NB4 (cell line): ENCODE results near the gene NUP50.

Experiments
- DNase-seq: peaks from one replicate; pipeline ENCODE4 v3.0.0; 2010; ENCODE audit warnings: low read depth
- H3K4me3 ChIP-seq: one replicate; pipeline ENCODE4 v1.5.1; 2011; ENCODE audit warnings: mild to moderate bottlenecking, low read depth, low read length, moderate library complexity
- CTCF ChIP-seq: IDR thresholded peaks from one replicate; pipeline ENCODE4 v1.5.1; 2012; ENCODE audit warnings: low read depth, low read length
- MAX ChIP-seq: IDR thresholded peaks from 2 replicates; pipeline ENCODE4 v1.6.1; 2011; ENCODE audit warnings: low read depth, low read length
- MYC ChIP-seq: IDR thresholded peaks from 2 replicates; pipeline ENCODE4 v1.6.1; 2011; ENCODE audit warnings: low read depth, low read length
- POLR2A ChIP-seq: IDR thresholded peaks from 2 replicates; pipeline ENCODE4 v1.6.1; 2011; ENCODE audit warnings: mild to moderate bottlenecking; ENCODE audit not compliant: insufficient read length; ENCODE audit errors: extremely low read depth

The NUP50 gene

GRCh38 chr22:45163099-45163450 lies 650 bp upstream of the NUP50 start:
- DNase-seq: peak; percentile 57
- H3K4me3 ChIP-seq: peak overlapping the region; percentile 64
- TF ChIP-seq MYC (no peak), POLR2A (no peak), MAX (no peak), CTCF (no peak)

- no peak for TF ChIP-seq CTCF
- TF ChIP-seq MAX: no peak
- no peak for TF ChIP-seq POLR2A
- no peak for TF ChIP-seq MYC
- peak overlapping the region; percentile 97 for H3K4me3 ChIP-seq
- peak; percentile 54 for DNase-seq
Observed at GRCh38 chr22:45164270-45165088, 754 bp downstream of the NUP50 start.

- H3K4me3 ChIP-seq: peak overlapping the region; percentile 47
- peak; percentile 71 for DNase-seq
- no peak for TF ChIP-seq CTCF
- TF ChIP-seq MAX: no peak
- no peak for TF ChIP-seq MYC
- TF ChIP-seq POLR2A: no peak
Observed at GRCh38 chr22:45166932-45167331, 3.2 kb downstream of the NUP50 start.

GRCh38 chr22:45169591-45170466 lies 6.1 kb downstream of the NUP50 start:
- DNase-seq: peak; percentile 50

More at GRCh38 chr22:45169591-45170466, 6.1 kb downstream of the NUP50 start:
- no peak for TF ChIP-seq CTCF
- no peak for TF ChIP-seq MAX
- no peak for TF ChIP-seq MYC
- TF ChIP-seq POLR2A: no peak
- H3K4me3 ChIP-seq: no peak overlapping the region
